Keratinocyte (primary cell): ENCODE data around the gene SPG7.

Source experiments
- EZH2 ChIP-seq: IDR thresholded peaks from one replicate; pipeline ENCODE4 v1.6.1; 2012; ENCODE audit warnings: inconsistent platforms, mild to moderate bottlenecking, low read length, moderate library complexity
- TF ChIP-seq, protein P1 (sequence below), 3 experiments: IDR thresholded peaks in 1 of 3; conservative IDR thresholded peaks in 1 of 3; optimal IDR thresholded peaks in 1 of 3; 2 replicates in 2 of 3; 3 replicates in 1 of 3; pipeline versions ENCODE3 to v1.5.1; 2011; ENCODE audit warnings: low read length in 3 of 3, mild to moderate bottlenecking in 3 of 3, moderate library complexity in 2 of 3, control low read depth in 1 of 3, inconsistent platforms in 1 of 3; ENCODE audit not compliant: insufficient read depth in 2 of 3; ENCODE audit errors: extremely low read depth in 1 of 3

GRCh38 chr16:89581045-89581695 lies 73.0 kb downstream of the SPG7 start:
- TF ChIP-seq, protein P1, sequence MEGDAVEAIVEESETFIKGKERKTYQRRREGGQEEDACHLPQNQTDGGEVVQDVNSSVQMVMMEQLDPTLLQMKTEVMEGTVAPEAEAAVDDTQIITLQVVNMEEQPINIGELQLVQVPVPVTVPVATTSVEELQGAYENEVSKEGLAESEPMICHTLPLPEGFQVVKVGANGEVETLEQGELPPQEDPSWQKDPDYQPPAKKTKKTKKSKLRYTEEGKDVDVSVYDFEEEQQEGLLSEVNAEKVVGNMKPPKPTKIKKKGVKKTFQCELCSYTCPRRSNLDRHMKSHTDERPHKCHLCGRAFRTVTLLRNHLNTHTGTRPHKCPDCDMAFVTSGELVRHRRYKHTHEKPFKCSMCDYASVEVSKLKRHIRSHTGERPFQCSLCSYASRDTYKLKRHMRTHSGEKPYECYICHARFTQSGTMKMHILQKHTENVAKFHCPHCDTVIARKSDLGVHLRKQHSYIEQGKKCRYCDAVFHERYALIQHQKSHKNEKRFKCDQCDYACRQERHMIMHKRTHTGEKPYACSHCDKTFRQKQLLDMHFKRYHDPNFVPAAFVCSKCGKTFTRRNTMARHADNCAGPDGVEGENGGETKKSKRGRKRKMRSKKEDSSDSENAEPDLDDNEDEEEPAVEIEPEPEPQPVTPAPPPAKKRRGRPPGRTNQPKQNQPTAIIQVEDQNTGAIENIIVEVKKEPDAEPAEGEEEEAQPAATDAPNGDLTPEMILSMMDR (optimal IDR thresholded peaks at IDR 0.05 in 1 of 3, IDR thresholded peaks at IDR 0.05 in 1 of 3, conservative IDR thresholded peaks at IDR 0.05 in 1 of 3; ENCODE audit: extremely low read depth in 1 of 3, insufficient read depth in 2 of 3, low read length in 3 of 3): no peak
- TF ChIP-seq EZH2: no peak
